Dermis blood vessel endothelial cell (primary cell): ENCODE results near the gene FNIP1. TPM values are rescaled to one million over a fixed set of nuclear protein-coding genes. Genes with fewer than 3 reads are reported as not detected.
"Not testable (repeated sequence)": the region's sequence is repeated elsewhere in the genome, so short reads cannot be mapped to it uniquely, and the experiment has no call there.

Source experiments
- DNase-seq: peaks from one replicate; pipeline ENCODE4 v3.0.0; 2010
- total RNA-seq: library from RNA; depleted of rRNA; stranded (reverse); fragments of >200 nt; gene quantifications from 2 replicates; pipeline ENCODE4 v1.2.3, GENCODE V29; 2014

Gene FNIP1
- total RNA-seq, 1 donor from 2014 or later: 37.3 TPM

- DNase-seq: peak; percentile 60
Measured at GRCh38 chr5:131635684-131636572, 160.9 kb downstream of the FNIP1 start.

DNA sequence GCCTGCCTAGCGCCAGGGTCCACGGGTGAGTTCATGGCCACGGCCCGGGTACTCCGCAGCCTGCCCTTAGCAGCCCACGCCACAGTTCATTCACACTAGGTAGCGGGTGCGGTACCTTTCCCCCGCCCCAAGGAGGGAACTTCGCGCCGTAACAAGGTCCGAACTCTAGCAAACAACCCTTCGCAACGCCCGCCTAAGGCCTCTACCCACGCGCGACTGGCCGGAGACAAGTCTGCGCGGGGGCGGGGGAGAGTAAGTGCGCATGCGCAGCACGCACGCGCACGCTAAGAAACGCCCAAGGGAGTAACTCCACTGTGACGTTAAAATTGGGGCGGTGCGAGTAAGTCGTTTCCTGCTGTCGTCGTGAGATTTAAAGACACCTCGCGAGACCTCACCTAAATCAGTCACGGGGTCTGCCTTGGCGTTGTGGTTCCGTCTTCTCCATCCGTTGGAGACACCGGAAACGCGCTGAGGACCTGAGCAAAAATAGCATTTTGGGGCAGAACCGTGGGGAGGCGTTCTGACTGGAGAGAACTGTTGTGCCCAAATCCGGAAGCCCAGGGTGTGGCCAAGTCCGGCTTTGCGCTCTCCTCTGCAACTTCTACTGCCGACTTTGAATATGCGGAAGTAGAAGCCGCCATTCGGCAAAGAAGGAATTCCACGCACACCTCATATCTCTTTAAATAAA is 161.7 kb downstream of the FNIP1 start, which contains the start of gene RAPGEF6:
Gene RAPGEF6, minus strand, starts transcription at position 234 of the 688 bp plus-strand sequence. Its CDS starts 199 bp downstream, at position 35.
- DNase-seq: peak; percentile 100

DNA sequence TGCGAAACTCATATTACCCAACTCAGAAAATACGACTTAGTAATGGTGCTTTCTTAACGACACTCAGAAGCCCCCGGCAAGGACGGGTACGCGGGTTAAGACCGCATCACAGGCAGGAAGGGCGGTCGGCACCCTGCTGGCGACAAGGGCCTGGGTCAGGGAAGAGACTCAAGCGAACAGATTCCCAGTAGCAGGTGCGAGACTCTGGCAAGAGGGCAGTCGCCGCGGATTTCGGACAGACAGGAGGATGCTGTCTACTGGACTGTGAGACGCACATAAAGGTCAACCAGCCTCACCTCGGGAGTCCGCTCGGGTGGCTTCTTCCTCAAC is 162.2 kb downstream of the FNIP1 start:
- peak; percentile 72 for DNase-seq

- DNase-seq: no peak
Measured at GRCh38 chr5:131634238-131634637, 162.6 kb downstream of the FNIP1 start.

GRCh38 chr5:131633830-131634229 is 163.0 kb downstream of the FNIP1 start:
- DNase-seq: peak; percentile 6

DNA sequence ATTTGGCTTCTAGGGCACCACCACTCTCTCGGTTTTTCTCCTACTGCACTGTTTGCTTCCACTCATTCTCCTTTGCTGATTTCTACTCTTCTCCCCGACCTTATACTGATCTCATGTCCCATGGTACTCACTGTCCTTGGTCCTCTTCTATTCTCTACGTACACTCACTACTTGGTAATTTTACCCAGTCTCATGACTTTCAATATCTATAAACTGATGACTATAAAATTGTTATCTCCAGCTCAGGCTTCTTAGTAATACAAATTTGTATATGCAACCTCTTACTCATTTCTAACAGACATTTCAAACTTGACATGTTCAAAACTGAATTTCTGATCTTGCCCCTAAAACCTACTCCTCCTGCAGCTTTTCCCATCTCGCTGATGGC is 165.9 kb downstream of the FNIP1 start:
- DNase-seq: no peak

DNA sequence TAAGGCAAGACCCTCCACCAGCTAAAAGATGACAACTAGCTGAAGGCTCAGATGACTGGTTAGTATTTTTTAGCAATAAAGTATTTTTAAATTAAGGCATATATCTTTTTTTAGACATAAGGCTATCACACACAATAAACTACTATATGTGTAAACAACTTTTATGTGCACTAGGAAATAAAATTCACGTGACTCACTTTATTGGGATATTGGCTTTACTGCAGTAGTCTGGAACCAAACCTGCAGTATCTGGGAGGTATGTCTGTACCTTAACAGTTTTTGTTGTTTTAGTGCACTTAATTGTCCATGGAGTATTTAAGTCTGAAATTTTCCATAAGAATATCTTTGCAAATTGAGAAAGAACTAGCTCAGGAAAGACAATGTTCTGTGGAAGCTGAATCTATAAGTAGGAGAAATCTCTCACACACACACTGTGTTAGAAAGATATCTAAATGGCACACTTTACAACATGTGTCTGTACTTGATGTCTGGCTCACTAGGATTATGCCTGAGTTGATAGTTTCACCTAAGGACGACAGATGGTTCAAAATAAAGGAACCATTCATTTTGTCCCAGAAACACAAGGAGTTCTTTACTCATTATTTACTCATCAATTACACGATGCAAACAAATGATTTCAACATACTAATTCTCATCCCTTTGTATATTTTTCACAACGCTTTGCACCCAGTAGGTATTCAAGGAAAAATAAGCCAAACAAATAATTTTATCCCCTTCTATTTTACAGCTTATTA is 166.4 kb downstream of the FNIP1 start:
- DNase-seq: no peak

DNA sequence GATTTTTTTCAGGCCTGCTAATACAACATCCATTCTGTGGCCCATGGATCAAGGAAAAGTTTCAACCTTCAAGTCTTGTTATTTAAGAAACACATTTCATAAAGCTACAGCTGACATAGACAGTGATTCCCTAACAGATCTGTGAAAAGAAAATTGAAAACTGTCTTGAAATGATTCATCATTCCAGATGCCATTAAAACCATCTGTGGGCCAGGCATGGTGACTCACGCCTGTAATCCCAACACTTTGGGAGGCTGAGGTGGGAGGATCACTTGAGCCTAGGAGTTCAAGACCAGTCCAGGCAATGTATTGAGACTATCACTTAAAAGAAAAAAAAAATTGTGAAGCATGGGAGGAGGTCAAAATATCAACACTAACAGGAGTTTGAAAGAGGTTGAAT is 167.8 kb downstream of the FNIP1 start:
- DNase-seq: no peak

GRCh38 chr5:131627207-131627865 is 169.5 kb downstream of the FNIP1 start:
- DNase-seq: no peak

DNA sequence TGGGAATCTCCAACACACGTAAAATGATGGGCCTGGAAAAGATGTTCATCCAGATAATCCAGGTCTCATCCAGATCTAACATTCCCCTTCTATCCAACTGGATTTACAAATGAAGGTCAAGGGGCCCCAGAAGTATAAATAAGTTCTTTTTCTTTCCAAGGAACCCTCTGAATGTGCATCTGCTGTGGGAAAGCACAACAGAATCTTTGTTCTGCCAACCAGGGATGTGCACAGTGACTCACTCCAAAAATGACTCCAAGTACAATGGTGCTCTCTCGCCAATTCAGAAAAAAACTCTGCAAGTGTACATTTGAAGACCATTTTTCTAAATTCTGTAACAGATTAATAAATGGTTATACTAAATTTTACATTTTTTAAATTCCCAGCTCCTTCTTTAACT is 174.2 kb downstream of the FNIP1 start:
- peak; percentile 31 for DNase-seq

- not testable (repeated sequence) for DNase-seq
Measured at GRCh38 chr5:131621164-131621563, 175.7 kb downstream of the FNIP1 start.

DNA sequence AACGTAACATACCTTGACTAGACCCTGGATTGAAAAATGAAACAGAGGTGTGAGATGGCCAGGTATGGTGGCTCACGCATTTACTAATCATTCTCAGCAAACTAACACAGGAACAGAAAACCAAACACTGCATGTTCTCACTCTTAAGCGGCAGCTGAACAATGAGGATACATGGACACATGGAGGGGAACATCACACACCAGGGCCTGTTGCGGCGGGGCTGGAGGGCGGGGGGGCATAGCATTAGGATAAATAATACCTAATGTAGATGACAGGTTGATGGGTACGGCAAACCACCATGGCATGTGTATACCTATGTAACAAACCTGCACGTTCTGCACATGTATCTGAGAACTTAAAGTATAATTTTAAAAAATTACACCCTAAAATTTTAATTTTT is 177.7 kb downstream of the FNIP1 start:
- DNase-seq: no peak

- DNase-seq: no peak
Measured at GRCh38 chr5:131617140-131617822, 179.5 kb downstream of the FNIP1 start.

DNA sequence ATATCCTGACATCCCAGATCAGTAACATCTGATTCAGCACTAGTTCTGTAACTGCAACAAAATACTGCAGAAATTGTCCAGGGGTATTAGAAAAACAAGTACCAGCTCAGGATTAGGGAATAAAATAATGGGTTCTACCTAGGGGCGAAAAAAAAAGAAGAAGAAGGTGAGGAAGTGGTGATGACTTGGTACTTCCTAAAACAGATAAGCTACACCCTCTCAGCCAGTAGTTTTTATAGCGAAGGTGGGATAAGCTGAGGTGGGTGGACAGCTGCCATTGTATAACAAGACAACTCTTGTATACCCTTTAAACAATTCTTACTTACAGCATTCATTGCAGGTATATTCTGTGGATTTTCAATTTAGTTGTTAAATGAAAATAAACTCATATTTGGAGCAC is 180.9 kb downstream of the FNIP1 start:
- DNase-seq: no peak

GRCh38 chr5:131613423-131613822 is 183.4 kb downstream of the FNIP1 start:
- DNase-seq: no peak

DNA sequence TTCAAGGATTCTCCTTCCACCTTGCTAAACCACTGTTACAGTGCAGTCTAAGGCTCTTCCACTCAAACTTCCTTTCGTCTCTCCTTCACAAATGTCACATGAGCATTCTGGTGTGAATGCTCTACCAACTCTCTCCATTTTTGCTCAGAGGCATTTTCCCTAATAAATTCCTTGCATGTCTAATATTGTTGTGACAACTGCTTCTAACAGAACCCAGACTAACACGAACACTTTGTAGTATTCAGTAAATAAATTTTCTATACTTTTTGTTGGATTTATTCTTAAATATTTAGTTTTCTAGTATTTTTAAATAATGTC is 185.8 kb downstream of the FNIP1 start:
- no peak for DNase-seq

- DNase-seq: peak; percentile 85
Measured at GRCh38 chr5:131610198-131611063, 186.4 kb downstream of the FNIP1 start.

- no peak for DNase-seq
Measured at GRCh38 chr5:131609774-131610173, 187.0 kb downstream of the FNIP1 start.

- no peak for DNase-seq
Measured at GRCh38 chr5:131608597-131608996, 188.2 kb downstream of the FNIP1 start.

- DNase-seq: no peak
Measured at GRCh38 chr5:131607903-131608540, 188.8 kb downstream of the FNIP1 start.

DNA sequence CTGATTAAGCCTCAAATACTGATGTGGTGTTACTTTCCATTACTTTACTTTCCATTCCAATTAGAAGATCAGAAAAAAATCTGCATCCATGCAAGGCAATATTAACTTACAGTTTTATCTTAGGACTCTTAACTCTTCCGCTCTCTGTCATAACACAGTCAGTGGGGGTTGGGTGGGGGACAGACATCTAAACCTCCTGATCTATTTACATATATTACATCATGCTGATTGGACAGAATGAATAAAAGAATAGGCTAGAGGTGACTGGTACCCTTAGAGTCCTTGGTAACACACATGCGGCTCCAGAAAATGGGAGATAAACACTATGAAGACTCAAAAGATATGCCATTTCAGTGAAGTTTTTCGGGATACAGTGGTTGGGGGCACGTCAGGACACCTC is 189.4 kb downstream of the FNIP1 start:
- no peak for DNase-seq
